ENCODE measurements around the gene ERCC4. TPM values are rescaled to one million over a fixed set of nuclear protein-coding genes. Genes with fewer than 3 reads are reported as not detected.

ERCC4 gene
- total and polyA plus RNA-seq, 2 experiments from 2014 or later, result 5.4 to 21.6 TPM

- Histone ChIP-seq H4K20me1 (replicated peaks; ENCODE audit: insufficient read depth) (no peaks in the 10 kb centered on the region), H3K79me2 (replicated peaks; ENCODE audit: insufficient read depth) (no peaks in the 10 kb centered on the region), H3K27ac (ENCODE audit: low read depth) (no peak overlapping the region), H3K9me2 (ENCODE audit: insufficient read depth) (no peaks in the 10 kb centered on the region), H2AFZ (no peak overlapping the region), H3K27me3 (ENCODE audit: insufficient read depth) (no peaks in the 10 kb centered on the region), H3F3A (replicated peaks; ENCODE audit: low read depth) (no peaks in the 10 kb centered on the region), H3K4me1 (ENCODE audit: insufficient read depth) (no peaks in the 10 kb centered on the region), H3K36me3 (ENCODE audit: insufficient read depth) (peaks cover 14% of the 10 kb centered on the region; the same call in 1 of the 2 replicates), H3K4me3 (no peak overlapping the region), H3K4me2 (no peak overlapping the region)
- H3K9me3 Mint-ChIP-seq, result no peaks in the 10 kb centered on the region
- TF ChIP-seq ZNF331 (CRISPR knock-in tag; IDR thresholded peaks at IDR 0.05; ENCODE audit: low read depth) (no peak), STAT1 (IDR thresholded peaks at IDR 0.05; ENCODE audit: unreplicated experiment) (no peak), ZNF462 (CRISPR knock-in tag; IDR thresholded peaks at IDR 0.05) (no peak), ZNF114 (CRISPR knock-in tag; IDR thresholded peaks at IDR 0.05) (no peak), EZH2phosphoT487 (IDR thresholded peaks at IDR 0.05; ENCODE audit: unreplicated experiment) (no peak), REST (IDR thresholded peaks at IDR 0.05; ENCODE audit: unreplicated experiment) (no peak), JUNB (IDR thresholded peaks at IDR 0.05; ENCODE audit: unreplicated experiment) (no peak), EZH2 (IDR thresholded peaks at IDR 0.05; ENCODE audit: low read depth, unreplicated experiment) (no peak), POLR2AphosphoS5 (IDR thresholded peaks at IDR 0.05; ENCODE audit: low read depth) (no peak), CREB1 (CRISPR knock-in tag; IDR thresholded peaks at IDR 0.05; ENCODE audit: low read depth) (no peak), NANOG (IDR thresholded peaks at IDR 0.05; ENCODE audit: borderline replicate concordance) (no peak)
- TF ChIP-seq, protein P1, sequence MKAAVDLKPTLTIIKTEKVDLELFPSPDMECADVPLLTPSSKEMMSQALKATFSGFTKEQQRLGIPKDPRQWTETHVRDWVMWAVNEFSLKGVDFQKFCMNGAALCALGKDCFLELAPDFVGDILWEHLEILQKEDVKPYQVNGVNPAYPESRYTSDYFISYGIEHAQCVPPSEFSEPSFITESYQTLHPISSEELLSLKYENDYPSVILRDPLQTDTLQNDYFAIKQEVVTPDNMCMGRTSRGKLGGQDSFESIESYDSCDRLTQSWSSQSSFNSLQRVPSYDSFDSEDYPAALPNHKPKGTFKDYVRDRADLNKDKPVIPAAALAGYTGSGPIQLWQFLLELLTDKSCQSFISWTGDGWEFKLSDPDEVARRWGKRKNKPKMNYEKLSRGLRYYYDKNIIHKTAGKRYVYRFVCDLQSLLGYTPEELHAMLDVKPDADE (IDR thresholded peaks at IDR 0.05), result no peak
- TF ChIP-seq, protein P2, sequence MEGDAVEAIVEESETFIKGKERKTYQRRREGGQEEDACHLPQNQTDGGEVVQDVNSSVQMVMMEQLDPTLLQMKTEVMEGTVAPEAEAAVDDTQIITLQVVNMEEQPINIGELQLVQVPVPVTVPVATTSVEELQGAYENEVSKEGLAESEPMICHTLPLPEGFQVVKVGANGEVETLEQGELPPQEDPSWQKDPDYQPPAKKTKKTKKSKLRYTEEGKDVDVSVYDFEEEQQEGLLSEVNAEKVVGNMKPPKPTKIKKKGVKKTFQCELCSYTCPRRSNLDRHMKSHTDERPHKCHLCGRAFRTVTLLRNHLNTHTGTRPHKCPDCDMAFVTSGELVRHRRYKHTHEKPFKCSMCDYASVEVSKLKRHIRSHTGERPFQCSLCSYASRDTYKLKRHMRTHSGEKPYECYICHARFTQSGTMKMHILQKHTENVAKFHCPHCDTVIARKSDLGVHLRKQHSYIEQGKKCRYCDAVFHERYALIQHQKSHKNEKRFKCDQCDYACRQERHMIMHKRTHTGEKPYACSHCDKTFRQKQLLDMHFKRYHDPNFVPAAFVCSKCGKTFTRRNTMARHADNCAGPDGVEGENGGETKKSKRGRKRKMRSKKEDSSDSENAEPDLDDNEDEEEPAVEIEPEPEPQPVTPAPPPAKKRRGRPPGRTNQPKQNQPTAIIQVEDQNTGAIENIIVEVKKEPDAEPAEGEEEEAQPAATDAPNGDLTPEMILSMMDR (conservative IDR thresholded peaks at IDR 0.05; ENCODE audit: low read depth in 2 of 2), result no peak
- H3K4me1 Mint-ChIP-seq, result no peaks in the 10 kb centered on the region
- no peak overlapping the region for H3K27ac Mint-ChIP-seq
- DNase-seq (ENCODE audit: low spot score) (no peak), ATAC-seq (no peak)
- peaks cover 15% of the 10 kb centered on the region; the same call in 2 of the 3 replicates for H3K36me3 Mint-ChIP-seq (ENCODE audit: low read depth)
- H3K4me3 Mint-ChIP-seq, result no peak overlapping the region
- H3K27me3 Mint-ChIP-seq (ENCODE audit: insufficient read depth, low read depth, poor library complexity), result no peaks in the 10 kb centered on the region
These were observed 19.9 kb downstream of the ERCC4 start for GRCh38 chr16:13939821-13940220.

Data from GM23338 (cell line).